Stomach smooth muscle (tissue), 2 donors: ENCODE measurements around the gene CASP4.

Experiments used
- H3K27ac ChIP-seq: one replicate; pipeline ENCODE4 v1.7.0; 2013; ENCODE audit warnings: mild to moderate bottlenecking, low read length, inconsistent platforms
- H3K27me3 ChIP-seq, 2 donors: one replicate each; pipeline ENCODE4 v1.7.0; 2013; ENCODE audit warnings: low read length in 2 of 2; ENCODE audit not compliant: insufficient read depth in 2 of 2, control insufficient read depth in 1 of 2
- H3K36me3 ChIP-seq, 2 donors: one replicate each; pipeline ENCODE4 v1.7.0; 2013; ENCODE audit warnings: low read length in 2 of 2; ENCODE audit not compliant: control insufficient read depth in 2 of 2, insufficient read depth in 2 of 2
- H3K4me1 ChIP-seq: one replicate; pipeline ENCODE4 v1.7.0; 2013; ENCODE audit warnings: low read length; ENCODE audit not compliant: control insufficient read depth, insufficient read depth
- H3K4me3 ChIP-seq, 2 donors: one replicate each; pipeline ENCODE4 v1.7.0; 2013; ENCODE audit warnings: low read length in 2 of 2
- H3K9ac ChIP-seq, 2 donors: one replicate each; pipeline ENCODE4 v1.7.0; 2013; ENCODE audit warnings: low read length in 2 of 2, mild to moderate bottlenecking in 1 of 2
- H3K9me3 ChIP-seq, 2 donors: one replicate each; pipeline ENCODE4 v1.7.0; 2013; ENCODE audit warnings: low read length in 2 of 2; ENCODE audit not compliant: control insufficient read depth in 2 of 2
- donor health status: healthy.
- donor health status: Pancreatic carcinoma.

CASP4 gene

GRCh38 chr11:104895634-104896033 lies 72.7 kb downstream of the CASP4 start:
- peak overlapping the region in 1 of 2 donors; percentile 50 for H3K4me3 ChIP-seq
- H3K4me1 ChIP-seq = peaks cover 9% of the 10 kb centered on the region
- H3K27ac ChIP-seq = no peak overlapping the region

GRCh38 chr11:104893876-104894275 lies 74.5 kb downstream of the CASP4 start:
- no peak overlapping the region for H3K4me3 ChIP-seq
- H3K9ac ChIP-seq = no peak overlapping the region
- H3K4me1 ChIP-seq = peaks cover 9% of the 10 kb centered on the region
- no peaks in the 10 kb centered on the region for H3K27me3 ChIP-seq
- H3K9me3 ChIP-seq = no peaks in the 10 kb centered on the region
- H3K36me3 ChIP-seq = peaks cover 0 to 2% of the 10 kb centered on the region in 2 donors
- H3K27ac ChIP-seq = no peak overlapping the region

More at GRCh38 chr11:104895634-104896033, 72.7 kb downstream of the CASP4 start:
- peaks cover 0 to 1% of the 10 kb centered on the region in 2 donors for H3K36me3 ChIP-seq
- no peaks in the 10 kb centered on the region for H3K9me3 ChIP-seq
- H3K27me3 ChIP-seq = no peaks in the 10 kb centered on the region
- H3K9ac ChIP-seq = no peak overlapping the region
